Kidney epithelial cell (primary cell): ENCODE measurements around the gene CFAP77. TPM values are rescaled to one million over a fixed set of nuclear protein-coding genes. Genes with fewer than 3 reads are reported as not detected.

Experiments
- DNase-seq: peaks from one replicate; pipeline ENCODE4 v3.0.0-alpha.2; 2010; ENCODE audit warnings: low read depth
- H3K27me3 ChIP-seq: 2 replicates; pipeline ENCODE4 v1.6.0; 2011; ENCODE audit warnings: low read length; ENCODE audit not compliant: control insufficient read depth, insufficient read depth
- H3K36me3 ChIP-seq: 2 replicates; pipeline ENCODE4 v1.5.1; 2011; ENCODE audit warnings: low read length; ENCODE audit not compliant: control insufficient read depth, insufficient read depth
- H3K4me3 ChIP-seq: 2 replicates; pipeline ENCODE4 v1.5.1; 2011; ENCODE audit warnings: low read depth, mild to moderate bottlenecking, control low read depth, low read length
- total RNA-seq: library from RNA; depleted of rRNA; stranded (reverse); fragments of >200 nt; gene quantifications from 2 replicates; pipeline ENCODE4 v1.2.3, GENCODE V29; 2015
- TF ChIP-seq, protein P1 (sequence below): IDR thresholded peaks from 2 replicates; pipeline ENCODE4 v1.5.1; 2011; ENCODE audit warnings: mild to moderate bottlenecking, moderate library complexity, low read length, control low read depth, inconsistent platforms; ENCODE audit not compliant: insufficient read depth, poor library complexity, severe bottlenecking

CFAP77 gene
- total RNA-seq, 1 donor from 2014 or later, result 0.58 TPM

DNA sequence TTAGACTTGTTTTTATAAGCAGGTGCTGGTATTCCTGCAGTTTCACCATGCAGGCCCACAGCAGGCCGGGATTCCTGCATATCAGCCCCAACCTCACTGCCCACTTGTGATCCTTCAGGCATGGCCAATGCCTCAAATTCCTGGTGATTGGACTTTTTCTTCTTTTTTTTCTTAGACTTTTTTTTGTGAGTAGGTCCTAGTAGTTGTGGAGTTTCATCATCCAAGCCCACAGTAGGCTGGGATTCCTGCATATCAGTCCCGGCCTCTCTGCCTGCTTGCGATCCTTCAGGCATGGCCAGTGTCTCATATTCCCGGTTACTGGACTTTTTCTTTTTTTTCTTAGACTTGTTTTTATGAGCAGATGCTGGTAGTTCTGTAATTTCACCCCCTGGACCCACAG is 8.2 kb upstream of the CFAP77 start:
- H3K36me3 ChIP-seq, result peaks cover 1% of the 10 kb centered on the region
- TF ChIP-seq, protein P1, sequence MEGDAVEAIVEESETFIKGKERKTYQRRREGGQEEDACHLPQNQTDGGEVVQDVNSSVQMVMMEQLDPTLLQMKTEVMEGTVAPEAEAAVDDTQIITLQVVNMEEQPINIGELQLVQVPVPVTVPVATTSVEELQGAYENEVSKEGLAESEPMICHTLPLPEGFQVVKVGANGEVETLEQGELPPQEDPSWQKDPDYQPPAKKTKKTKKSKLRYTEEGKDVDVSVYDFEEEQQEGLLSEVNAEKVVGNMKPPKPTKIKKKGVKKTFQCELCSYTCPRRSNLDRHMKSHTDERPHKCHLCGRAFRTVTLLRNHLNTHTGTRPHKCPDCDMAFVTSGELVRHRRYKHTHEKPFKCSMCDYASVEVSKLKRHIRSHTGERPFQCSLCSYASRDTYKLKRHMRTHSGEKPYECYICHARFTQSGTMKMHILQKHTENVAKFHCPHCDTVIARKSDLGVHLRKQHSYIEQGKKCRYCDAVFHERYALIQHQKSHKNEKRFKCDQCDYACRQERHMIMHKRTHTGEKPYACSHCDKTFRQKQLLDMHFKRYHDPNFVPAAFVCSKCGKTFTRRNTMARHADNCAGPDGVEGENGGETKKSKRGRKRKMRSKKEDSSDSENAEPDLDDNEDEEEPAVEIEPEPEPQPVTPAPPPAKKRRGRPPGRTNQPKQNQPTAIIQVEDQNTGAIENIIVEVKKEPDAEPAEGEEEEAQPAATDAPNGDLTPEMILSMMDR, result no peak
- no peaks in the 10 kb centered on the region for H3K27me3 ChIP-seq
- H3K4me3 ChIP-seq, result no peak overlapping the region
- peak; percentile 55 for DNase-seq

- TF ChIP-seq, protein P1, result no peak
- H3K36me3 ChIP-seq, result peaks cover 1% of the 10 kb centered on the region
- peak; percentile 35 for DNase-seq
- H3K4me3 ChIP-seq, result no peak overlapping the region
- H3K27me3 ChIP-seq, result no peaks in the 10 kb centered on the region
These were observed 5.7 kb upstream of the CFAP77 start for GRCh38 chr9:132404228-132404881.

DNA sequence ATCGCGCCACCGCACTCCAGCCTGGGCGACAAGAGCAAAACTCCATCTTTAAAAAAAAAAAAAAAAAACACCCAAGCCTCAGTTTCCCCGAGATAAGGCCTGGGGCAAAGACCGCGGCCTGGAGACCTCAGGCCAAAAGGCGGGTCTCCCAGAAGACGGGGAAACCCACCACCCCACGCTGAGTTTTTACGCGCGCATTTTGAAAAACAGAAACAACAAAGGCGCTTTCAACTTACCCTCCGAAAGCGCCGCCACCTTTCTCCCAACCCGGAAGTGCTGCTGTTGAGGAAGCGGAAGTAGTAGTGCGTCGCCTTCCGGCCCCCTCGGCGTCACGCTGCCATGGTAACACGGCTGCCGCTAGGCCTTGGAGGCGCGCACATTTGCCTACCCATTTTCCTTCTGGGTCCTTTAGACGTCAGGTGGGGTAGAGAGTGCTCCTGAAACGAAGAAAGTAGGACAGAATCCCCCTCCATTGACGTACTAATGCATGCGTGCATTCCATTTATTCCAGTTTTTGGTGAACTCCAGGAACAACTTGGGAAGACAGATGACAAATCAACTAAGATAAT is 3.4 kb upstream of the CFAP77 start, which contains the start of gene TTF1:
Gene TTF1 (minus strand): TSS at position 287 of the 569 bp plus-strand sequence. CDS start 4,019 bp downstream, outside the sequence.
- Histone ChIP-seq H3K36me3 (no peaks in the 10 kb centered on the region), H3K4me3 (peak within 1 kb of the TSS; percentile 60), H3K27me3 (peaks cover 11% of the 10 kb centered on the region)
- TF ChIP-seq, protein P1, result no peak
- DNase-seq, result peak; percentile 65

DNA sequence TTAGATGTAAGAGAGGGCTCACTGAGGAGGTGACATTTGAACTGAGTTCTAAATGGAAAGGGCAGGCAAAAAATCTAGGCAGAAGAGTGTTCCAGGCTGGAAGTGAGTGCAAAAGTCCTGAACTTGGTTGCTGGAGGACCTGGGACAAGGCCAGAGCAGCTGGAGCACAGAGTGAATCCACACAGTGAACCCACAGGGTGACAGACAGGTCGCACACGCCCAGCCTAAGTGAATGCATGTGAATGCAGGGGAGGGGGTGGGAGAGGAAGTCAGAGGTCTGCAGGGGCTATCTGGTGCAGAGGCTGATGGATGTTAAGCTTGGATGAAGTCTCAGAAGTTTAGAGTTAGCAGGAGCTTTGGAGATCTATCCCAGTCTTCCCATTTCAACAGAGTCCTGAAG is 2.8 kb upstream of the CFAP77 start:
- DNase-seq, result no peak
- H3K36me3 ChIP-seq, result no peaks in the 10 kb centered on the region
- peaks cover 11% of the 10 kb centered on the region for H3K27me3 ChIP-seq
- no peak overlapping the region for H3K4me3 ChIP-seq
- TF ChIP-seq, protein P1, result no peak

DNA sequence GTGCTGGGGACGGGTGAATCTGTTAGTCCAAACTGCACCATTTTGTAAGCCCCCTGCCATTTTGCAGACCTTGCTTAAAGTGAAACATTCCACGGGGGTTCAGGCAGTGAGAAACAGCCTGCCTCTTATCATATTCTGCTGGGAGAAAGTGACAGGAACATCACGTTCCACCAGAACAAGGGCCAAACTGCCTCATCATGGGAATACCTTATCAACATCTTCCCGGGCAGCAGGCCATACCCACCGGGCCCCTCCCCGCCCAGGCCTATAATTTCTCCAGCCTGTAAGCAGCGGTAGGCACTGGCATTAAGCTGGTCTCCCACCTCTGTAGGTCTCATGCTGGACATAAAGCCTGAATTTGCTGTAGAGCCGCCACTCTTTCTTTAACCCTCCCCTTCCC is 1.5 kb upstream of the CFAP77 start:
- no peak for DNase-seq
- Histone ChIP-seq H3K4me3 (no peak overlapping the region), H3K27me3 (peaks cover 11% of the 10 kb centered on the region), H3K36me3 (no peaks in the 10 kb centered on the region)
- TF ChIP-seq, protein P1, result no peak
